ENCODE results near the gene GSN. TPM values are rescaled to one million over a fixed set of nuclear protein-coding genes. Genes with fewer than 3 reads are reported as not detected.
A peak's percentile ranks its signal among the peaks of the same experiment; 100 is the strongest.

GSN gene
- total and polyA plus RNA-seq, 3 experiments from 2014 or later = 4.1 to 6.3 (median 4.2) TPM

GRCh38 chr9:121362813-121363621 lies 95.1 kb downstream of the GSN start:
- Mint-ChIP-seq H3K9me3 (no peaks in the 10 kb centered on the region), H3K4me3 (peak overlapping the region; percentile 5 to 60 (median 42)), H3K27me3 (no peaks in the 10 kb centered on the region), H3K4me1 (peaks cover 87 to 99% (median 98%) of the 10 kb centered on the region in 3 donors), H3K36me3 (peaks cover 0 to 24% (median 3%) of the 10 kb centered on the region in 3 donors), H3K27ac (peak overlapping the region in 7 of 8 donors; percentile 20 to 85 (median 52))
- Histone ChIP-seq H3K27me3 (ENCODE audit: insufficient read depth, low read length, poor library complexity, severe bottlenecking) (no peaks in the 10 kb centered on the region), H3K27ac (ENCODE audit: low read depth, low read length) (no peak overlapping the region), H3K36me3 (ENCODE audit: insufficient read depth, low read length) (no peaks in the 10 kb centered on the region), H3K4me1 (ENCODE audit: insufficient read depth, low read length) (peaks cover 53% of the 10 kb centered on the region), H3K9me3 (ENCODE audit: low read length) (no peaks in the 10 kb centered on the region), H3K4me3 (ENCODE audit: low read length) (no peak overlapping the region)
- POLR2A ChIA-PET = no interaction called here
- no peak for DNase-seq
- CTCF ChIA-PET = interaction anchor here (0.9 to 4.7 kb wide), 3 partner anchors 9 to 43 kb away, joined by 4 to 19 read pairs (median 12); no protein-coding TSS in a partner anchor

- H3K9me3 ChIP-seq (ENCODE audit: low read length) = no peaks in the 10 kb centered on the region
- peaks cover 0 to 26% (median 3%) of the 10 kb centered on the region in 3 donors for H3K36me3 Mint-ChIP-seq
- peaks cover 84 to 97% (median 96%) of the 10 kb centered on the region in 3 donors for H3K4me1 Mint-ChIP-seq
- H3K4me1 ChIP-seq (ENCODE audit: insufficient read depth, low read length) = peaks cover 48% of the 10 kb centered on the region
- H3K9me3 Mint-ChIP-seq = no peaks in the 10 kb centered on the region
- no peak overlapping the region for H3K27ac ChIP-seq (ENCODE audit: low read depth, low read length)
- peak overlapping the region in 7 of 8 donors; percentile 8 to 84 (median 73) for H3K27ac Mint-ChIP-seq
- no peaks in the 10 kb centered on the region for H3K27me3 ChIP-seq (ENCODE audit: insufficient read depth, low read length, poor library complexity, severe bottlenecking)
- no peak for DNase-seq
- no peaks in the 10 kb centered on the region for H3K27me3 Mint-ChIP-seq
- no peaks in the 10 kb centered on the region for H3K36me3 ChIP-seq (ENCODE audit: insufficient read depth, low read length)
- ChIA-PET CTCF (interaction anchor here (0.9 to 4.7 kb wide), 3 partner anchors 10 to 43 kb away, joined by 4 to 19 read pairs (median 12); no protein-coding TSS in a partner anchor), POLR2A (interaction anchor here (1.6 kb wide), 1 partner anchor 15 kb away, joined by 3 read pairs; no protein-coding TSS in a partner anchor)
- H3K4me3 Mint-ChIP-seq = peak overlapping the region in 6 of 7 donors; percentile 16 to 62 (median 28)
- H3K4me3 ChIP-seq (ENCODE audit: low read length) = no peak overlapping the region
These were observed 95.6 kb downstream of the GSN start for GRCh38 chr9:121363622-121363961.

- ChIA-PET CTCF (interaction anchor here (1.4 to 4.7 kb wide), 4 partner anchors 10 to 162 kb away, joined by 3 to 19 read pairs (median 8); partner anchors contain the start of gene RAB14), POLR2A (interaction anchor here (1.5 to 1.6 kb wide), 2 partner anchors 11 to 16 kb away, joined by 3 to 5 read pairs; no protein-coding TSS in a partner anchor)
- peak overlapping the region; percentile 23 to 84 (median 63) for H3K27ac Mint-ChIP-seq
- no peaks in the 10 kb centered on the region for H3K27me3 Mint-ChIP-seq
- H3K36me3 Mint-ChIP-seq = peaks cover 0 to 30% (median 3%) of the 10 kb centered on the region in 3 donors
- peaks cover 82 to 96% (median 96%) of the 10 kb centered on the region in 3 donors for H3K4me1 Mint-ChIP-seq
- Histone ChIP-seq H3K36me3 (ENCODE audit: insufficient read depth, low read length) (no peaks in the 10 kb centered on the region), H3K4me1 (ENCODE audit: insufficient read depth, low read length) (peaks cover 47% of the 10 kb centered on the region), H3K27me3 (ENCODE audit: insufficient read depth, low read length, poor library complexity, severe bottlenecking) (no peaks in the 10 kb centered on the region), H3K9me3 (ENCODE audit: low read length) (no peaks in the 10 kb centered on the region), H3K27ac (ENCODE audit: low read depth, low read length) (no peak overlapping the region), H3K4me3 (ENCODE audit: low read length) (no peak overlapping the region)
- H3K4me3 Mint-ChIP-seq = peak overlapping the region; percentile 11 to 62 (median 26)
- H3K9me3 Mint-ChIP-seq = no peaks in the 10 kb centered on the region
- no peak for DNase-seq
These were observed 96.1 kb downstream of the GSN start for GRCh38 chr9:121364077-121364476.

- Histone ChIP-seq H3K4me1 (ENCODE audit: insufficient read depth, low read length) (peaks cover 43% of the 10 kb centered on the region), H3K4me3 (ENCODE audit: low read length) (no peak overlapping the region), H3K27me3 (ENCODE audit: insufficient read depth, low read length, poor library complexity, severe bottlenecking) (no peaks in the 10 kb centered on the region), H3K27ac (ENCODE audit: low read depth, low read length) (no peak overlapping the region), H3K9me3 (ENCODE audit: low read length) (no peaks in the 10 kb centered on the region), H3K36me3 (ENCODE audit: insufficient read depth, low read length) (no peaks in the 10 kb centered on the region)
- Mint-ChIP-seq H3K4me3 (peak overlapping the region; percentile 2 to 46 (median 33)), H3K4me1 (peaks cover 74 to 88% (median 88%) of the 10 kb centered on the region in 3 donors), H3K9me3 (no peaks in the 10 kb centered on the region), H3K27ac (peak overlapping the region; percentile 8 to 90 (median 58)), H3K27me3 (no peaks in the 10 kb centered on the region), H3K36me3 (peaks cover 0 to 34% (median 3%) of the 10 kb centered on the region in 3 donors)
- ChIA-PET CTCF (interaction anchor here (1.4 to 4.7 kb wide), 4 partner anchors 11 to 163 kb away, joined by 3 to 19 read pairs (median 8); partner anchors contain the start of gene RAB14), POLR2A (interaction anchor here (1.5 to 1.6 kb wide), 2 partner anchors 12 to 16 kb away, joined by 3 to 5 read pairs; no protein-coding TSS in a partner anchor)
- no peak for DNase-seq
These were observed 96.9 kb downstream of the GSN start for GRCh38 chr9:121364886-121365285.

- POLR2A ChIA-PET = no interaction called here
- no peak for DNase-seq
- no peaks in the 10 kb centered on the region for H3K9me3 Mint-ChIP-seq
- H3K27me3 ChIP-seq (ENCODE audit: insufficient read depth, low read length, poor library complexity, severe bottlenecking) = no peaks in the 10 kb centered on the region
- H3K4me3 Mint-ChIP-seq = peak overlapping the region; percentile 2 to 76 (median 35)
- no peak overlapping the region for H3K27ac ChIP-seq (ENCODE audit: low read depth, low read length)
- no peak overlapping the region for H3K4me3 ChIP-seq (ENCODE audit: low read length)
- peaks cover 44% of the 10 kb centered on the region for H3K4me1 ChIP-seq (ENCODE audit: insufficient read depth, low read length)
- peaks cover 0 to 2% of the 10 kb centered on the region in 2 donors for H3K27me3 Mint-ChIP-seq
- H3K36me3 Mint-ChIP-seq = peaks cover 0 to 37% (median 3%) of the 10 kb centered on the region in 3 donors
- H3K27ac Mint-ChIP-seq = peak overlapping the region; percentile 2 to 90 (median 50)
- H3K9me3 ChIP-seq (ENCODE audit: low read length) = no peaks in the 10 kb centered on the region
- no peaks in the 10 kb centered on the region for H3K36me3 ChIP-seq (ENCODE audit: insufficient read depth, low read length)
- CTCF ChIA-PET = interaction anchor here (1.5 to 4.7 kb wide), 3 partner anchors 12 to 45 kb away, joined by 4 to 19 read pairs (median 12); no protein-coding TSS in a partner anchor
- peaks cover 74 to 87% (median 86%) of the 10 kb centered on the region in 3 donors for H3K4me1 Mint-ChIP-seq
These were observed 97.6 kb downstream of the GSN start for GRCh38 chr9:121365564-121365963.

- ChIA-PET POLR2A (interaction anchor here (1.1 to 1.4 kb wide), 2 partner anchors 9 to 13 kb away, joined by 4 to 6 read pairs; no protein-coding TSS in a partner anchor), CTCF (interaction anchor here (3.8 to 4.7 kb wide), 2 partner anchors 13 to 46 kb away, joined by 12 to 30 read pairs; no protein-coding TSS in a partner anchor)
- Mint-ChIP-seq H3K27ac (peak overlapping the region; percentile 32 to 95 (median 82)), H3K4me3 (peak overlapping the region; percentile 54 to 97 (median 93)), H3K36me3 (peaks cover 0 to 38% (median 3%) of the 10 kb centered on the region in 3 donors), H3K9me3 (no peaks in the 10 kb centered on the region), H3K4me1 (peaks cover 73 to 85% (median 84%) of the 10 kb centered on the region in 3 donors), H3K27me3 (peaks cover 0 to 2% of the 10 kb centered on the region in 2 donors)
- no peaks in the 10 kb centered on the region for H3K36me3 ChIP-seq (ENCODE audit: insufficient read depth, low read length)
- no peak for DNase-seq
- H3K27ac ChIP-seq (ENCODE audit: low read depth, low read length) = no peak overlapping the region
- peaks cover 46% of the 10 kb centered on the region for H3K4me1 ChIP-seq (ENCODE audit: insufficient read depth, low read length)
- H3K9me3 ChIP-seq (ENCODE audit: low read length) = no peaks in the 10 kb centered on the region
- H3K4me3 ChIP-seq (ENCODE audit: low read length) = no peak overlapping the region
- no peaks in the 10 kb centered on the region for H3K27me3 ChIP-seq (ENCODE audit: insufficient read depth, low read length, poor library complexity, severe bottlenecking)
These were observed 98.7 kb downstream of the GSN start for GRCh38 chr9:121366611-121367192.

- H3K27me3 Mint-ChIP-seq = peaks cover 0 to 2% of the 10 kb centered on the region in 2 donors
- peaks cover 0 to 38% (median 3%) of the 10 kb centered on the region in 3 donors for H3K36me3 Mint-ChIP-seq
- no peaks in the 10 kb centered on the region for H3K27me3 ChIP-seq (ENCODE audit: insufficient read depth, low read length, poor library complexity, severe bottlenecking)
- peaks cover 46% of the 10 kb centered on the region for H3K4me1 ChIP-seq (ENCODE audit: insufficient read depth, low read length)
- DNase-seq = no peak
- CTCF ChIA-PET = interaction anchor here (0.8 to 3.8 kb wide), 2 partner anchors 13 to 47 kb away, joined by 3 to 30 read pairs; no protein-coding TSS in a partner anchor
- no peaks in the 10 kb centered on the region for H3K9me3 ChIP-seq (ENCODE audit: low read length)
- no peaks in the 10 kb centered on the region for H3K9me3 Mint-ChIP-seq
- H3K4me3 ChIP-seq (ENCODE audit: low read length) = no peak overlapping the region
- H3K36me3 ChIP-seq (ENCODE audit: insufficient read depth, low read length) = no peaks in the 10 kb centered on the region
- POLR2A ChIA-PET = interaction anchor here (1.0 to 1.4 kb wide), 3 partner anchors 10 to 14 kb away, joined by 4 to 6 read pairs (median 4); no protein-coding TSS in a partner anchor
- H3K4me3 Mint-ChIP-seq = peak overlapping the region; percentile 92 to 99 (median 95)
- no peak overlapping the region for H3K27ac ChIP-seq (ENCODE audit: low read depth, low read length)
- H3K4me1 Mint-ChIP-seq = peaks cover 76 to 85% (median 84%) of the 10 kb centered on the region in 3 donors
- peak overlapping the region; percentile 84 to 98 (median 96) for H3K27ac Mint-ChIP-seq
These were observed 99.6 kb downstream of the GSN start for GRCh38 chr9:121367306-121368137.
